ENCODE data around the gene RIMS4. TPM values are rescaled to one million over a fixed set of nuclear protein-coding genes. Genes with fewer than 3 reads are reported as not detected.

Gene RIMS4
- total and polyA plus RNA-seq, 2 of the 13 experiments (the other 11 are each of a cell fraction or from before 2014, with no cell fraction given): 0.01 to 0.07 TPM

DNA sequence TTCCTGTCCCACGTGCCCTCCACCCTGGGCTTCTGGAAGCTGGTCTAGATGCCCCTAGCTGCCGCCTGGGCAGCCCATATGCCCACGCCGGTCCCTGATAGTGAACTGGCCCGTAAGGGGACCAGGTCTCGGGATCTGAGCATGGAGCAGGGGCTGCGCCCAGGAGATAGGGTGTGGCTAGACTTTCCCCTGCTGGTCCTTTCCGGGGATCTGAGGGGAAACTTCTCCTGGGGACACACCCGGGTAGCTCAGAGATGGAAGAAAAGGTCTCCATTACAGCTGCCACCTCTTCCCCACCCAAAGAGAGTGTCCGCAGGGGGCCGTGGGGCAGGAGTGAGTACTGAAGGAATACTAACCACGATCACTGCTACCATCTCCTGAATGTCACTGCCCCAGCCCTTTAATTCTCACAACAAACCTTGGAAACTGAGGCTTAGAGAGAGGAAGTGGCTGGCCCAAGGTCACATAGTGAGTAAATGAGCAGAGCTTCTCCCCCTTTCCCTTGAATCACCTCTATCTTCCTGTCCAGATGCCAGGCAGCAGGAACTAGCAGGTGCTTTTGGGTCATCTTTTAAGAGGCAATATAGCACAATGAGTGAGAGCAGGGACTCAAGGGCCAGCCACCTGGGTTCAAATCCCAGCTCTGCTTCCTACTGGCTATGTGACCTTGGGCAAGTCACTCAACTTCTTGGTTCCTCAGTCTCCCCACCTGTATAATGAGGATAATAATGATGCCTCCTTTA lies 107.0 kb downstream of the RIMS4 start:
- no peaks in the 10 kb centered on the region for H4K20me1 ChIP-seq (ENCODE audit: insufficient read depth, low read length)
- no peak overlapping the region for H3K27ac ChIP-seq (ENCODE audit: extremely low read length, insufficient read depth, low read length)
- intact Hi-C loops (cut with micrococcal nuclease; ENCODE audit: unreplicated experiment): no loop called here
- CTCF ChIA-PET (ENCODE audit: low intra/inter-chr PET ratio, low total read pairs): no interaction called here
- BruUV-seq (replicated peaks): no TSS peak
- no peaks in the 10 kb centered on the region for H3K9me3 ChIP-seq (ENCODE audit: low read length)
- DNase-seq (ENCODE audit: low spot score) (no peak), FAIRE-seq (no peak), ATAC-seq (peak; percentile 29)
- H3K4me3 ChIP-seq (replicated peaks in 1 of 3; ENCODE audit: insufficient read depth in 1 of 3, low read depth in 2 of 3, low read length in 3 of 3): no peak overlapping the region
- H3K4me2 ChIP-seq (ENCODE audit: low read depth, low read length): no peak overlapping the region; the same call in 1 of the 2 replicates
- in situ Hi-C loops (cut with HindIII; ENCODE audit: extremely low pct_ligation_motif_present, low pct_unique_long_range_greater_than_20kb): no loop called here
- TF ChIP-seq DMAP1 (CRISPR knock-in tag; IDR thresholded peaks at IDR 0.05) (no peak), HMG20A (CRISPR knock-in tag; IDR thresholded peaks at IDR 0.05; ENCODE audit: borderline replicate concordance) (0 out of 2 replicates have a peak, but pooled peaks have one; percentile 4)
- 43% methylated on average over 12 of the region's 12 CpGs for WGBS (ENCODE audit: low lambda C conversion rate)
- no peak overlapping the region for H2AFZ ChIP-seq (ENCODE audit: low read length)
- H3K9ac ChIP-seq (ENCODE audit: insufficient read depth, low read depth, low read length): no peak overlapping the region
- H3K79me2 ChIP-seq (ENCODE audit: insufficient read depth, low read length): no peaks in the 10 kb centered on the region
- no peaks in the 10 kb centered on the region for H3K36me3 ChIP-seq (replicated peaks in 1 of 2; ENCODE audit: control insufficient read depth in 1 of 2, insufficient read depth in 2 of 2, low read length in 2 of 2)
- peaks cover 4 to 32% of the 10 kb centered on the region in 2 experiments; a peak in 3 of 5 replicates for H3K27me3 ChIP-seq (ENCODE audit: control insufficient read depth in 1 of 2, insufficient read depth in 2 of 2, low read length in 2 of 2)
- H3K4me1 ChIP-seq (ENCODE audit: insufficient read depth, low read length): peaks cover 8% of the 10 kb centered on the region; the same call in 1 of the 2 replicates
- POLR2A ChIA-PET: no interaction called here

DNA sequence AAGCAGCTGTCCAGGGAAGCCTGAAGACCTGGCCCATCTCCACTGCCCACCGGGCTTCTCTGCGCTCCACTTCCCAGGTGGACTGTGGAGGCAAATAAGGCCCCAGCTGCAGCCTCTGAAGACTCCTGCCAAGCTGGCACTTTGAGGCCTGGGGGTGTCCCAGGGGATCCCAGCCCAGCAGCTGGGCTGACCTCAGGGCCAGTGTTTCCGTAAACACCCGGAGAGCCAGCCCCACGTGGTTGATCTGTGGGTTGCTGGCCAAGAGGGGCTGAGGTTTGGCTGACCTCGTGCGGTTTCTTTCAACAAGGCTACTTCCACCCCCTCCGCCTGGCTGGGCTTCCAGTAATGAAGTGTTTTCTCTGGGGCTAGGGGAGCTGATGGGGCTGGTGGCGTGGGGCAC lies 107.6 kb downstream of the RIMS4 start:
- Histone ChIP-seq H3K79me2 (ENCODE audit: insufficient read depth, low read length) (no peaks in the 10 kb centered on the region), H3K4me2 (ENCODE audit: low read depth, low read length) (peak overlapping the region; percentile 14; the same call in 1 of the 2 replicates), H3K4me1 (ENCODE audit: insufficient read depth, low read length) (peaks cover 8% of the 10 kb centered on the region; the same call in 1 of the 2 replicates), H3K27ac (ENCODE audit: extremely low read length, insufficient read depth, low read length) (no peak overlapping the region), H3K4me3 (replicated peaks in 1 of 3; ENCODE audit: insufficient read depth in 1 of 3, low read depth in 2 of 3, low read length in 3 of 3) (no peak overlapping the region), H3K27me3 (ENCODE audit: control insufficient read depth in 1 of 2, insufficient read depth in 2 of 2, low read length in 2 of 2) (peaks cover 4 to 32% of the 10 kb centered on the region in 2 experiments; a peak in 3 of 5 replicates), H4K20me1 (ENCODE audit: insufficient read depth, low read length) (no peaks in the 10 kb centered on the region), H2AFZ (ENCODE audit: low read length) (no peak overlapping the region), H3K9ac (ENCODE audit: insufficient read depth, low read depth, low read length) (no peak overlapping the region), H3K9me3 (ENCODE audit: low read length) (no peaks in the 10 kb centered on the region), H3K36me3 (replicated peaks in 1 of 2; ENCODE audit: control insufficient read depth in 1 of 2, insufficient read depth in 2 of 2, low read length in 2 of 2) (no peaks in the 10 kb centered on the region)
- ChIA-PET CTCF (ENCODE audit: low intra/inter-chr PET ratio, low total read pairs) (no interaction called here), POLR2A (no interaction called here)
- ATAC-seq (peak; percentile 41), DNase-seq (ENCODE audit: low spot score) (no peak), FAIRE-seq (no peak)
- intact Hi-C loops (cut with micrococcal nuclease; ENCODE audit: unreplicated experiment): no loop called here
- 35% methylated on average over 9 of the region's 9 CpGs for WGBS (ENCODE audit: low lambda C conversion rate)
- in situ Hi-C loops (cut with HindIII; ENCODE audit: extremely low pct_ligation_motif_present, low pct_unique_long_range_greater_than_20kb): no loop called here
- BruUV-seq (replicated peaks): no TSS peak
- TF ChIP-seq, protein P1, sequence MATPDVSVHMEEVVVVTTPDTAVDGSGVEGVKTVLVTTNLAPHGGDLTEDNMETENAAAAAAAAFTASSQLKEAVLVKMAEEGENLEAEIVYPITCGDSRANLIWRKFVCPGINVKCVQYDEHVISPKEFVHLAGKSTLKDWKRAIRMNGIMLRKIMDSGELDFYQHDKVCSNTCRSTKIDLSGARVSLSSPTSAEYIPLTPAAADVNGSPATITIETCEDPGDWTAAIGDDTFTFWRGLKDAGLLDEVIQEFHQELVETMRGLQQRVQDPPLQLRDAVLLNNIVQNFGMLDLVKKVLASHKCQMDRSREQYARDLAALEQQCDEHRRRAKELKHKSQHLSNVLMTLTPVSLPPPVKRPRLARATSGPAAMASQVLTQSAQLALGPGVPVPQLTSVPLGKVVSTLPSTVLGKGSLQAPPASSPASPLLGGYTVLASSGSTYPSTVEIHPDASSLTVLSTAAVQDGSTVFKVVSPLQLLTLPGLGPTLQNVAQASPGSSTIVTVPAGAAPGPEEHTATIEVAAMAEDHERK (CRISPR knock-in tag; IDR thresholded peaks at IDR 0.05; ENCODE audit: low read depth): no peak
- TF ChIP-seq PCBP1 (IDR thresholded peaks at IDR 0.05; ENCODE audit: borderline replicate concordance, low read depth, low read length) (no peak), MXI1 (IDR thresholded peaks at IDR 0.05; ENCODE audit: borderline replicate concordance, low read depth, low read length) (peak; percentile 22; the same call in 1 of the 3 replicates), TEAD3 (CRISPR knock-in tag; optimal IDR thresholded peaks at IDR 0.05; ENCODE audit: borderline replicate concordance) (no peak), DPF2 (CRISPR knock-in tag; IDR thresholded peaks at IDR 0.05; ENCODE audit: borderline replicate concordance, low read depth) (no peak), ZNF614 (CRISPR knock-in tag; IDR thresholded peaks at IDR 0.05; ENCODE audit: borderline replicate concordance) (no peak), POLR2AphosphoS5 (IDR thresholded peaks at IDR 0.05; ENCODE audit: low read depth, low read length) (no peak), KDM5A (IDR thresholded peaks at IDR 0.05; ENCODE audit: borderline replicate concordance, low read length) (no peak), ZNF468 (CRISPR knock-in tag; IDR thresholded peaks at IDR 0.05) (no peak)
- TF ChIP-seq, protein P2, sequence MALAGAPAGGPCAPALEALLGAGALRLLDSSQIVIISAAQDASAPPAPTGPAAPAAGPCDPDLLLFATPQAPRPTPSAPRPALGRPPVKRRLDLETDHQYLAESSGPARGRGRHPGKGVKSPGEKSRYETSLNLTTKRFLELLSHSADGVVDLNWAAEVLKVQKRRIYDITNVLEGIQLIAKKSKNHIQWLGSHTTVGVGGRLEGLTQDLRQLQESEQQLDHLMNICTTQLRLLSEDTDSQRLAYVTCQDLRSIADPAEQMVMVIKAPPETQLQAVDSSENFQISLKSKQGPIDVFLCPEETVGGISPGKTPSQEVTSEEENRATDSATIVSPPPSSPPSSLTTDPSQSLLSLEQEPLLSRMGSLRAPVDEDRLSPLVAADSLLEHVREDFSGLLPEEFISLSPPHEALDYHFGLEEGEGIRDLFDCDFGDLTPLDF (CRISPR knock-in tag; IDR thresholded peaks at IDR 0.05): no peak
- TF ChIP-seq, protein P3, sequence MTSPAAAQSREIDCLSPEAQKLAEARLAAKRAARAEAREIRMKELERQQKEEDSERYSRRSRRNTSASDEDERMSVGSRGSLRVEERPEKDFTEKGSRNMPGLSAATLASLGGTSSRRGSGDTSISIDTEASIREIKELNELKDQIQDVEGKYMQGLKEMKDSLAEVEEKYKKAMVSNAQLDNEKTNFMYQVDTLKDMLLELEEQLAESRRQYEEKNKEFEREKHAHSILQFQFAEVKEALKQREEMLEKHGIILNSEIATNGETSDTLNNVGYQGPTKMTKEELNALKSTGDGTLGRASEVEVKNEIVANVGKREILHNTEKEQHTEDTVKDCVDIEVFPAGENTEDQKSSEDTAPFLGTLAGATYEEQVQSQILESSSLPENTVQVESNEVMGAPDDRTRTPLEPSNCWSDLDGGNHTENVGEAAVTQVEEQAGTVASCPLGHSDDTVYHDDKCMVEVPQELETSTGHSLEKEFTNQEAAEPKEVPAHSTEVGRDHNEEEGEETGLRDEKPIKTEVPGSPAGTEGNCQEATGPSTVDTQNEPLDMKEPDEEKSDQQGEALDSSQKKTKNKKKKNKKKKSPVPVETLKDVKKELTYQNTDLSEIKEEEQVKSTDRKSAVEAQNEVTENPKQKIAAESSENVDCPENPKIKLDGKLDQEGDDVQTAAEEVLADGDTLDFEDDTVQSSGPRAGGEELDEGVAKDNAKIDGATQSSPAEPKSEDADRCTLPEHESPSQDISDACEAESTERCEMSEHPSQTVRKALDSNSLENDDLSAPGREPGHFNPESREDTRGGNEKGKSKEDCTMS (CRISPR knock-in tag; conservative IDR thresholded peaks at IDR 0.05): no peak
